ENCODE data around the gene LARP4. TPM values are rescaled to one million over a fixed set of nuclear protein-coding genes. Genes with fewer than 3 reads are reported as not detected.
A peak's percentile ranks its signal among the peaks of the same experiment; 100 is the strongest.
"Not testable (repeated sequence)": the region's sequence is repeated elsewhere in the genome, so short reads cannot be mapped to it uniquely, and the experiment has no call there.

Gene LARP4
- polyA plus RNA-seq, 1 donor, result 23.3 TPM

DNA sequence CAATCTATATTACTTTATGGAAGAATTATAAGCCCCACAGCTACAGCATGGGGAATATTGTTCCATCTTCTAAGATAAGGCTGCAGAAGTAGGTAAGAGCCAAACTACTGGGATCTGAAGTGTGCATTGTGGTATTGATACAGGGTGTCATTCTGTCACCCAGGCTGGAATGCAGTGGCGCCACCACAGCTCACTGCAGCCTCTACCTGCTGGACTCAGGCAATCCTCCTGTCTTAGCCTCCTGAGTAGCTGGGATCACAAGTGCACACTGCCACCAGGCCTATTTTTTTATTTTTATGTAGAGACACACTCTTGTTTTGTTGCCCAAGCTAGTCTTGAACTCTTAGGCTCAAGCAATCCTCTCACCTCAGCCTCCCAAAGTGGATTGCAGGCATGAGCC, 82.8 kb downstream of the LARP4 start:
- DNase-seq, result no peak

DNA sequence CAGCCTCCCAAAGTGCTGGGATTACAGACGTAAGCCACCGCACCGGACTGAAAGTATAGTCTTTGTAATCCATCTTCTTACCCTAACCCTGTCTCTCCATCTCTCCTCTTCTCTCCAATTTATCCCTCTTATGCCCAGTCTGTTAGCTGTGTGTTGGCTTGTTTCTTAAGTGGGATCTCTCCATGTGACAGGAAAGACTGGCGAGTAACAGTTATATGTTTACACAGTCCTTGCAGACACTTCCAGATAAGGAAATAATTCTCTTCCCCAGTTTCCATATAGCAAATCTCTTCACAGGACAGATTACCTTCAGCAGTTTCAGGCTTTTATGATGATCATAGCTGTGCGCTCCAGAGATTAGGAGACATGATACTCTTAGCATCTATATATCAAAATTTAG, 88.1 kb downstream of the LARP4 start:
- no peak for DNase-seq

DNA sequence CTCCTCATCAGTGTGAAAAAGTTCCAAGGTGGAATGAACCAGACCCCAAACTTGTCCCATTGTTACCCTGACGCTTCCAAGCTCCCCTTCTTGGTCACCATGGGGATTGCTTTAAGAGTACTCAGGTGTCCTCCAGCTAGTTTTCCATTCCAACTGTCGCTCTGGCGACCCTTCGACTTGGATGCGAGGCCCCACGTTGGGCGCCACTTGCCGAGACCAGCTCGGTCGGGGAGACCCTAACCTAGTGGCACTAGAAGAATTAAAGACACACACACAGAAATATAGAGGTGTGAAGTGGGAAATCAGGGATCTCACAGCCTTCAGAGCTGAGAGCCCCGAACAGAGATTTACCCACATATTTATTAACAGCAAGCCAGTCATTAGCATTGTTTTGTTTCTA, 97.4 kb downstream of the LARP4 start:
- DNase-seq, result not testable (repeated sequence)

DNA sequence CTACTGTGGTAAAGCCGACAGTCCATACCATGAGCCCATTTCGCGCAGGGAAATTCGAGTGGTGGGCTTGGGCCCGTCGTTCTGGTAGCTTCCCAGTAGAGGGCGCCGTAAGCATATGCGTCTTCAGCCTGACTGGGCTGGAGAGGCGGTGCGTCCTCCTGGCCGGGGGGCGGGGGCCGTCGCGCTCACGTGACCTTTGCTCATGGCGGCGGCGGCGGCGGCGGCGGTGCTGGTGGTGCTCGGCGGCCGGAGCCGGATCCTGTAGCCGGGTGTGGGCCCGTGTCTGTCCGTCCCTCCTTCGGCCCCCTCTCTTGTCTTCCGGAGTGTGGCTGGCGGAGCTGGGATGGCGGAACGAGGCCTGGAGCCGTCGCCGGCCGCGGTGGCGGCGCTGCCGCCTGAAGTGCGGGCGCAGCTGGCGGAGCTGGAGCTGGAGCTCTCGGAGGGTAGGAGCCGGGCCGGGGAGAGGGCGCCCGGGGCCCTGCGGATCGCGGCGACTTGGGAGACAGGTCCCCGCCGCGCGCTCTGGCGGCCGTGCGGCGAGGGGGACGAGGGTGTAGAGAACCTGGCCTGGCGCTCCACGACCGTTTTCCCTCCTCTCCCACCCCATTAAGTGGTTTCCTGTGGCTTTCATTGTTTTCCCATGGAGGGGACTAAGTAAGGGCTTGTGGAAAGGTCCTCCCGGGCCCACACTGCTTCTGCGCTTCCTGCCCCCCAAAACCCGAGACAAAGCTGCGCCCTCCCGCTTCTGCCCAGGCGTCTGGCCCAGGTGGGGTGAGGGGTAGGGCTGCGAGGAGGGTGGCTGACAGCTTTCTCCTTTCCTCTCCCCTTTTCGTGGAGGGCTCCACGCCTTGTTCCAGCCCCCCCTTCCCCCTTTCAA, 104.4 kb downstream of the LARP4 start, which contains the start of gene DIP2B:
Gene DIP2B (plus strand): TSS at position 188 of the 877 bp plus-strand sequence. CDS start 156 bp downstream, at position 344.
- DNase-seq, result peak; percentile 93

- DNase-seq, result peak; percentile 26
Observed at GRCh38 chr12:50505675-50506530, 105.2 kb downstream of the LARP4 start.

DNA sequence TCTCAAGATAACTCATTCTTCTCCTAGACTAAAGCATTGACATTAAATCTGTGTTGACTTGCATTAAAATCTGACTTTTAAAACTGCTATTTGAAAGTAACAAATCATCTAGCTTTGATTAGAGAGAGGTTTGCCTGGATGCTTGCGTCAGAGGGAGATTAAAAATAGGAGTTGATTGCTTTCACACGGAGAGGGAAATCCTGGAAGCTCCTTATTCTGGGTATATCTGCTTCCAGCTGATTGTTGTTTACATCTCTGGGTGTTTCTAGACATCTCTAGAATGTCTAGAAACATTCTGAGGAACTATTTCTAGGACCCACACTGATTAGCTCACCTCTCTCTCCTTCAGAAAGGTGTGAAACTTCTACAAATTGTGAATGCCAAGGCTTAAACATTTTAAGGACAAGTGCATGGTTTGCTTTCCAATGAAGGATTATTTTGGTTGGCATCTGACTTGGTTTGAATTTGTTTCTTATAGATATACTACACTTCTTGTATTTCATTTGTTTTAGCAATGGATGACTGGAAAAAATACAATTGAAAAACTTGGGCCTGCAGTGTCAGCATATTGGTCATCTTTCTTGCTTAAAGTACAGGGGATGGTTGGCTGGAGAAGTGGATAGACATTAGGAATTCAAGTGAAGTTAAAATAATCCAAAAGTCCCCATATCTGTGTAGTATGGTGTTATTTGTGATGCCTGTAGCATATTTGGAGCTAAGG, 106.2 kb downstream of the LARP4 start:
- DNase-seq, result no peak

DNA sequence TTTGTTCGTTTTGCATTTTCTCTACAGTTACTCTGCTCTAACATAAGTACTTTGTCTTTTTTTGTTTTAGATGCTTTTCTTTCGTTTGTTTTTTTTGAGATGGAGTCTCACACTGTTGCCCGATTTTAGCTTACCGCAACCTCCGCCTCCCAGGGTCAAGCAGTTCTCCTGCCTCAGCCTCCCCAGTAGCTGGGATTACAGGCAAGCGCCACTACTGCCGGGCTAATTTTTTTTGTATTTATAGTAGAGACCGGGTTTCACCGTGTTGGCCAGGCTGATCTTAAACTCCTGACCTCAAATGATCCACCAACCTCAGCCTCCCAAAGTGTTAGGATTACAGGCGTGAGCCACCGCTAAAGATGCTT, 106.8 kb downstream of the LARP4 start:
- DNase-seq, result no peak

DNA sequence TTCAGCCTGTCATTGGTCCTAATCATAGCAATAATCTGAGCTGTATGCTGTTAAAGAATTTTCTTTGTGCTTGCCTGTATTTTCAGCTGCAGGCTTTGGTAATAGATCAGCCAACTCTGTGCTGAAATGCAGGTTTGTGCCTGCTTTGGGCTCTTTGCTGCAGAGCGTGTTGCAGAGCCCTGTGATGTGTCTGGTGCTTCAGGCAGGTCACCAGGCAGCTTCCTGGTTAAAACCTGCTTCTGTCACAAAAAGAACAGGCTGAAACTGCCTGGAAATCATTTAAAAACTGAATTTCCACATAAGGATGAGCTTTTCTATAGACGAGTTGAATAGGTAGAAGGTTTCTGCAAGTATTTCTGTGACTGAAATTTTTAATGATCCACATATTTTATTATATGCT, 107.2 kb downstream of the LARP4 start:
- no peak for DNase-seq

DNA sequence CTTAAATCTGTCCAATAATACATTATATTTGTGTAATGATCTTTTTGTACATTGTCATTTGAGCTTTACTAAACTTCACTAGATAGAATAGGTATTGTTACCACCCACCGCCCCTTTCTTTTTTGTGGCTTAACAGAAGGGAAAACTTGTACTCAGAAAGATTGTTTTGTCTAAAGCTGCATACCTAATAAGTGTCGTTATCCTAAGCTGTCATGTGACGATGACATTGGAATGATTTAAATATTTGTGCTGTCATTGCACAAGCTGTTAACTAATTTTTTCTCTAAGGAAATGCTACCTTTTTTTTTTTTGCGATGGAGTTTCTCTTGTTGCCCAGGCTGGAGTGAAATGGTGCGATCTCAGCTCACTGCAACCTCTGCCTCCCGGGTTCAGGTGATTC, 107.7 kb downstream of the LARP4 start:
- DNase-seq, result no peak

GRCh38 chr12:50508970-50509663, 108.4 kb downstream of the LARP4 start:
- DNase-seq, result no peak

DNA sequence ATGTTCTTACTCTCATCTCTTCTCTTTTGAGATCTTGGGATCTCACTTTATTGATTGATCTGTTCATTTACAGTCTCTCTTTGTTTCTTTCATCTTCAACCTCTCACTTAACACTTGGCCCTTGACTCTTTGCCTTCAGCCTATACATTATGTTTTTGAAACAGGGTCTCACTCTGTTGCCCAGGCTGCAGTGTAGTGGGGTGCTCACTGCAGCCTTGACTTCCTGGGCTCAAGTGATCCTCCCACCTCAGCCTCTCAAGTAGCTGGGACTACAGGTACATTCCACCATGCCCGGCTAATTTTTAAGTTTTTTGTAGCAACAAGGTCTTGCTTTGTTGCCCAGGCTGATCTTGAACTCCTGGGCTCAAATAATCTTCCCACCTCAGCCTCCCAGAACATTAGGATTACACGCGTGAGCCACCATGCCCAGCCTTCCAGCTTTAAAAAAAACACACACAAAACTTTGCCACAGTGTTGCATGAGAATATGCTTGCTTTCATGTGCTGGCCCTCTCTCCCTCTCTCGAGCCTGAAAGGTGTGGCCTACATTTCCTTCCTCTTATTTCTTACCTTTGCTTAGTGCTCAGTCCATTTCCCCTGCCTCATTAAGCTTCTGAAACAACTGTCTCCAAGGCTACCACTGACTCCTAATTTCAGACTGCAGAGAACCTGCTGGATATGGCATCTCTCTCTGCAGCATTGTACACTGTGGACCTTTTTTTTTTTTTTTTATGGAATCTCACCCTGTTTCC, 114.0 kb downstream of the LARP4 start:
- no peak for DNase-seq

GRCh38 chr12:50515587-50515986, 114.9 kb downstream of the LARP4 start:
- DNase-seq, result no peak

DNA sequence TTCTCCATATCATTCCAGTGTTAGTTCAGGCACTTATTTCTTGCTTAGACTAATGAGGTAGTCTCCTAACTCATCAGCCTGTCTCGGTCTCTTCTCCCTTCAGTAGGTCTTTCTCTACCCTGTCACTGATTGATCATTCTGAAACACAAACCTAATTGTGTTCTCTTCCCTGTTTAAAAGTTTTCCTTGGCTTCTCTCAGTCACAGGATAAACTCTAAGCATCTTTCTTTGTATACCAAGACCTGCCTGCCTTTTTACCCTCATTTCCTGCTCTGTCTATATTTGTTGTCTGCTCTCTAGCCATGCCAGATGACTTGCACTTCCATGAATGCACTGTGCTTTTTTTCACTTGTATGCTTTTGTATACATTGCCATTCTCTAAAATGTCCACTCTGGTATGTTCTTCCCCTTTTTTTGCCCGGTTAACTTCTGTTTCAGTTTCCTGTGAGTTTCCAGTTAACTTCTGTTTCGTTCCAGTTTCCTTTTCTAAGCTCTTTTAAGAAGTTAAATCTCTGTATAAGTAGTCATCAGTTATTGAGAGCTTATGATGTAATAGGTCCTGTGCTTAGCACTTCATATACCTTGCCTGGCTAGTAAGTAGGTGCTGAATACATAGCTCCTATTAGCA, 116.8 kb downstream of the LARP4 start:
- DNase-seq, result no peak

DNA sequence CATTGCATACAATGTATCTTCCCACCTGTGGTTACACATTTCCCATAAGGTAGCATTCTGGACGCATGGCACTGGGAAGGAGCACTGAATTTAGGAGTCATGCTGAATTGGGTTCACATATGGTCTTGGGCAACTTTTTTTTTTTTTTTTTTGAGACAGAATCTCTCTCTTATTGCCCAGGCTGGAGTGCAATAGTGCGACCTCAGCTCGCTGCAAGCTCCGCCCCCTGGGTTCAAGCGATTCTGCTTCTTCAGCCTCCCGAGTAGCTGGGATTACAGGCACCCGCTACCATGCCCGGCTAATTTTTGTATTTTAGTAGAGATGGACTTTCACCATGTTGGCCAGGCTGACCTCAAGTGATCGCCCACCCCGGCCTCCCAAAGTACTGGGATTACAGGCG, 117.4 kb downstream of the LARP4 start:
- DNase-seq, result no peak

- no peak for DNase-seq
Observed at GRCh38 chr12:50519353-50519752, 118.7 kb downstream of the LARP4 start.

GRCh38 chr12:50520416-50521207, 119.9 kb downstream of the LARP4 start:
- no peak for DNase-seq

- not testable (repeated sequence) for DNase-seq
Observed at GRCh38 chr12:50521781-50522180, 121.1 kb downstream of the LARP4 start.

GRCh38 chr12:50523772-50524171, 123.1 kb downstream of the LARP4 start:
- DNase-seq, result no peak

DNA sequence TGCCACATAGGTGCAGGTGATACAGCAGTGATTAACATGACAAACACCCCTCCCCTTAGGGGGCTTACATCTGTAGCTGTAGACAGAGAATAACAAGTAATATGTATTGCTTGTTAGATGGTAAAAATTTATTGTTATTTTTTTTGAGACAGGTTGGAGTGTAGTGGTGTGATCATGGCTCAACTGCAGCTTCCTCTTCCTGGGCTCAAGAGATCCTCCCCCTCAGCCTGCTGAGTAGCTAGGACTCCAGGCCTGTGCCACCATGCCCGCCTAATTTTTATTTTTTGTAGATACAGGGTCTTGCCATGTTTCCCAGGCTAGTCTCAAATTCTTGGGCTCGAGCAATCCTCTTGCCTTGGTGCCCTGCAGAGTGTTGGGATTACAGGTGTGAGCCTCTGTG, 123.9 kb downstream of the LARP4 start:
- no peak for DNase-seq

DNA sequence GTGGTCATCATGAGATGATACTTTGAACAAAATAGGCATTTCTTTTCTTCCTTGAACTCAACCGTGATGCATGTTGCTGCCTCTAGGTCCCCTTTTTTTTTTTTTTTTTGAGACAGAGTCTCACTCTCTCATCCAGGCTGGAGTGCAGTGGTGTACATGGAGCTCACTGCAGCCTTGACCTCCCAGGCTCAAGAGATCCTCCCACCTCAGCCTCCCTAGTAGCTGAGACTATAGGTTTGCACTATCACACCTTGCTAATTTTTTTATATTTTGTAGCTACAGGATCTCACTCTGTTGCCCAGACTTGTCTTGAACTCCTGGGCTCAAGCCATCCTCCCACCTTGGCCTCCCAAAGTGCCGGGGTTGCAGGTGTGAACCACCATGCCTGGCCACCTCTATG, 124.7 kb downstream of the LARP4 start:
- no peak for DNase-seq

All from hindlimb muscle (tissue), 1 donor.